Activated naive CD4-positive, alpha-beta T cell treated with anti-CD3 and anti-CD28 coated beads, Interleukin-2, amount 50 U/mL, for 24 hours (primary cell): Measurements from ENCODE around the gene FBP1.

Experiments used
- H3K27ac Mint-ChIP-seq: one replicate; pipeline ENCODE4 v1.8.0; 2021; ENCODE audit warnings: mild to moderate bottlenecking, mixed read lengths
- H3K27me3 Mint-ChIP-seq: one replicate; pipeline ENCODE4 v1.8.0; 2021; ENCODE audit warnings: mixed read lengths
- H3K36me3 Mint-ChIP-seq: one replicate; pipeline ENCODE4 v1.8.0; 2021; ENCODE audit warnings: mixed read lengths
- H3K4me1 Mint-ChIP-seq: one replicate; pipeline ENCODE4 v1.8.0; 2021; ENCODE audit warnings: mixed read lengths
- H3K4me3 Mint-ChIP-seq: one replicate; pipeline ENCODE4 v1.8.0; 2021; ENCODE audit warnings: mild to moderate bottlenecking, mixed read lengths
- H3K9me3 Mint-ChIP-seq: one replicate; pipeline ENCODE4 v1.8.0; 2021; ENCODE audit warnings: mixed read lengths

Gene FBP1

GRCh38 chr9:94666364-94667099 is 27.2 kb upstream of the FBP1 start:
- no peaks in the 10 kb centered on the region for H3K36me3 Mint-ChIP-seq
- H3K4me1 Mint-ChIP-seq: peaks cover 7% of the 10 kb centered on the region
- H3K27ac Mint-ChIP-seq: no peak overlapping the region
- H3K27me3 Mint-ChIP-seq: no peaks in the 10 kb centered on the region
- no peak overlapping the region for H3K4me3 Mint-ChIP-seq
- no peaks in the 10 kb centered on the region for H3K9me3 Mint-ChIP-seq

GRCh38 chr9:94665613-94666012 is 26.3 kb upstream of the FBP1 start:
- H3K4me1 Mint-ChIP-seq: peaks cover 7% of the 10 kb centered on the region
- H3K27me3 Mint-ChIP-seq: no peaks in the 10 kb centered on the region
- H3K9me3 Mint-ChIP-seq: no peaks in the 10 kb centered on the region
- no peak overlapping the region for H3K4me3 Mint-ChIP-seq
- H3K36me3 Mint-ChIP-seq: no peaks in the 10 kb centered on the region
- no peak overlapping the region for H3K27ac Mint-ChIP-seq

GRCh38 chr9:94664801-94665200 is 25.5 kb upstream of the FBP1 start:
- H3K4me3 Mint-ChIP-seq: no peak overlapping the region
- H3K27ac Mint-ChIP-seq: no peak overlapping the region
- H3K36me3 Mint-ChIP-seq: no peaks in the 10 kb centered on the region
- no peaks in the 10 kb centered on the region for H3K27me3 Mint-ChIP-seq
- no peaks in the 10 kb centered on the region for H3K9me3 Mint-ChIP-seq
- H3K4me1 Mint-ChIP-seq: peaks cover 7% of the 10 kb centered on the region

GRCh38 chr9:94663640-94664039 is 24.3 kb upstream of the FBP1 start:
- Mint-ChIP-seq H3K27me3 (no peaks in the 10 kb centered on the region), H3K27ac (no peak overlapping the region), H3K9me3 (no peaks in the 10 kb centered on the region), H3K4me3 (no peak overlapping the region), H3K36me3 (no peaks in the 10 kb centered on the region), H3K4me1 (no peaks in the 10 kb centered on the region)

GRCh38 chr9:94663140-94663539 is 23.8 kb upstream of the FBP1 start:
- Mint-ChIP-seq H3K27ac (no peak overlapping the region), H3K4me3 (no peak overlapping the region), H3K9me3 (no peaks in the 10 kb centered on the region), H3K36me3 (no peaks in the 10 kb centered on the region), H3K27me3 (no peaks in the 10 kb centered on the region), H3K4me1 (no peaks in the 10 kb centered on the region)

GRCh38 chr9:94657021-94657725 is 17.9 kb upstream of the FBP1 start:
- H3K36me3 Mint-ChIP-seq: peaks cover under 1% of the 10 kb centered on the region
- peaks cover 26% of the 10 kb centered on the region for H3K4me1 Mint-ChIP-seq
- H3K27ac Mint-ChIP-seq: no peak overlapping the region
- H3K27me3 Mint-ChIP-seq: no peaks in the 10 kb centered on the region
- H3K4me3 Mint-ChIP-seq: no peak overlapping the region
- no peaks in the 10 kb centered on the region for H3K9me3 Mint-ChIP-seq

- Mint-ChIP-seq H3K27ac (peak overlapping the region; percentile 47), H3K36me3 (peaks cover 2% of the 10 kb centered on the region), H3K9me3 (no peaks in the 10 kb centered on the region), H3K27me3 (no peaks in the 10 kb centered on the region), H3K4me3 (peak overlapping the region; percentile 78), H3K4me1 (peaks cover 28% of the 10 kb centered on the region)
Observed at GRCh38 chr9:94656200-94656599, 16.9 kb upstream of the FBP1 start.

GRCh38 chr9:94655739-94656138 is 16.4 kb upstream of the FBP1 start:
- Mint-ChIP-seq H3K36me3 (peaks cover 2% of the 10 kb centered on the region), H3K4me3 (peak overlapping the region; percentile 78), H3K4me1 (peaks cover 28% of the 10 kb centered on the region), H3K27me3 (no peaks in the 10 kb centered on the region), H3K27ac (peak overlapping the region; percentile 74), H3K9me3 (no peaks in the 10 kb centered on the region)

GRCh38 chr9:94654165-94654894 is 15.0 kb upstream of the FBP1 start:
- no peaks in the 10 kb centered on the region for H3K27me3 Mint-ChIP-seq
- peaks cover 2% of the 10 kb centered on the region for H3K36me3 Mint-ChIP-seq
- no peak overlapping the region for H3K27ac Mint-ChIP-seq
- H3K4me3 Mint-ChIP-seq: no peak overlapping the region
- H3K4me1 Mint-ChIP-seq: peaks cover 28% of the 10 kb centered on the region
- no peaks in the 10 kb centered on the region for H3K9me3 Mint-ChIP-seq

- no peak overlapping the region for H3K4me3 Mint-ChIP-seq
- no peaks in the 10 kb centered on the region for H3K27me3 Mint-ChIP-seq
- H3K4me1 Mint-ChIP-seq: peaks cover 17% of the 10 kb centered on the region
- H3K36me3 Mint-ChIP-seq: peaks cover 2% of the 10 kb centered on the region
- H3K27ac Mint-ChIP-seq: no peak overlapping the region
- H3K9me3 Mint-ChIP-seq: no peaks in the 10 kb centered on the region
Observed at GRCh38 chr9:94650949-94651348, 11.6 kb upstream of the FBP1 start.

- Mint-ChIP-seq H3K4me3 (no peak overlapping the region), H3K27ac (no peak overlapping the region), H3K9me3 (no peaks in the 10 kb centered on the region), H3K4me1 (peaks cover 6% of the 10 kb centered on the region), H3K36me3 (peaks cover 2% of the 10 kb centered on the region), H3K27me3 (no peaks in the 10 kb centered on the region)
Observed at GRCh38 chr9:94649100-94649819, 9.9 kb upstream of the FBP1 start.

- H3K27me3 Mint-ChIP-seq: no peaks in the 10 kb centered on the region
- H3K36me3 Mint-ChIP-seq: peaks cover 2% of the 10 kb centered on the region
- no peaks in the 10 kb centered on the region for H3K9me3 Mint-ChIP-seq
- H3K4me1 Mint-ChIP-seq: peaks cover 3% of the 10 kb centered on the region
- no peak overlapping the region for H3K4me3 Mint-ChIP-seq
- H3K27ac Mint-ChIP-seq: no peak overlapping the region
Observed at GRCh38 chr9:94648185-94648584, 8.9 kb upstream of the FBP1 start.

- H3K9me3 Mint-ChIP-seq: no peaks in the 10 kb centered on the region
- no peak overlapping the region for H3K4me3 Mint-ChIP-seq
- no peaks in the 10 kb centered on the region for H3K4me1 Mint-ChIP-seq
- H3K27ac Mint-ChIP-seq: no peak overlapping the region
- H3K27me3 Mint-ChIP-seq: no peaks in the 10 kb centered on the region
- no peaks in the 10 kb centered on the region for H3K36me3 Mint-ChIP-seq
Observed at GRCh38 chr9:94645901-94646300, 6.6 kb upstream of the FBP1 start.

- H3K27ac Mint-ChIP-seq: no peak overlapping the region
- H3K27me3 Mint-ChIP-seq: no peaks in the 10 kb centered on the region
- H3K4me3 Mint-ChIP-seq: no peak overlapping the region
- H3K4me1 Mint-ChIP-seq: peaks cover 6% of the 10 kb centered on the region
- no peaks in the 10 kb centered on the region for H3K9me3 Mint-ChIP-seq
- no peaks in the 10 kb centered on the region for H3K36me3 Mint-ChIP-seq
Observed at GRCh38 chr9:94644543-94644942, 5.2 kb upstream of the FBP1 start.

- Mint-ChIP-seq H3K9me3 (no peaks in the 10 kb centered on the region), H3K27ac (no peak overlapping the region), H3K4me3 (no peak overlapping the region), H3K4me1 (peaks cover 11% of the 10 kb centered on the region), H3K36me3 (no peaks in the 10 kb centered on the region), H3K27me3 (no peaks in the 10 kb centered on the region)
Observed at GRCh38 chr9:94643741-94644140, 4.4 kb upstream of the FBP1 start.
